BJ (cell line): Measurements from ENCODE around the gene IL36A. TPM values are rescaled to one million over a fixed set of nuclear protein-coding genes. Genes with fewer than 3 reads are reported as not detected.

ENCODE experiments used
- CTCF ChIA-PET: fragments of 350-600 bp; formaldehyde crosslinking; extraction: SDS; loops from one replicate; lab custom pipeline; 2021; ENCODE audit warnings: antibody characterized with exemption, inconsistent platforms; lab: Yijun Ruan, JAX
- POLR2A ChIA-PET: fragments of 300-600 bp; sonication (Branson Sonifier 250); formaldehyde crosslinking; extraction: SDS; loops from one replicate; lab custom pipeline; 2021; ENCODE audit warnings: antibody characterized with exemption; lab: Charles Lee
- DNase-seq: peaks from one replicate; pipeline ENCODE4 v3.0.0-alpha.2; 2011; ENCODE audit warnings: low read depth
- H3K27me3 ChIP-seq: 2 replicates; pipeline ENCODE4 v1.6.0; 2011; ENCODE audit warnings: low read length; ENCODE audit not compliant: control insufficient read depth, insufficient read depth
- H3K36me3 ChIP-seq: 2 replicates; pipeline ENCODE4 v1.5.1; 2011; ENCODE audit warnings: low read length; ENCODE audit not compliant: control insufficient read depth, insufficient read depth
- H3K4me3 ChIP-seq: 2 replicates; pipeline ENCODE4 v1.5.1; 2011; ENCODE audit warnings: low read depth, mild to moderate bottlenecking, control low read depth, low read length
- CTCF ChIP-seq: IDR thresholded peaks from 2 replicates; pipeline ENCODE4 v1.5.1; 2011; ENCODE audit warnings: low read depth, mild to moderate bottlenecking, control low read depth, inconsistent platforms, low read length, moderate library complexity; ENCODE audit not compliant: insufficient read depth
- polyA plus RNA-seq: library from polyadenylated mRNA; depleted of rRNA; stranded (reverse); fragments of >200 nt; gene quantifications from 2 replicates; pipeline ENCODE4 v1.2.3, GENCODE V29; 2011; rRNA removed
- small RNA-seq: library from RNA; depleted of rRNA; stranded (forward); fragments of <200 nt; gene quantifications from one replicate; pipeline ENCODE3, GENCODE V24; 2012; ENCODE audit warnings: low replicate concordance, low read depth; ENCODE audit not compliant: insufficient read length

Gene IL36A
- polyA plus RNA-seq, 1 experiment = not detected

DNA sequence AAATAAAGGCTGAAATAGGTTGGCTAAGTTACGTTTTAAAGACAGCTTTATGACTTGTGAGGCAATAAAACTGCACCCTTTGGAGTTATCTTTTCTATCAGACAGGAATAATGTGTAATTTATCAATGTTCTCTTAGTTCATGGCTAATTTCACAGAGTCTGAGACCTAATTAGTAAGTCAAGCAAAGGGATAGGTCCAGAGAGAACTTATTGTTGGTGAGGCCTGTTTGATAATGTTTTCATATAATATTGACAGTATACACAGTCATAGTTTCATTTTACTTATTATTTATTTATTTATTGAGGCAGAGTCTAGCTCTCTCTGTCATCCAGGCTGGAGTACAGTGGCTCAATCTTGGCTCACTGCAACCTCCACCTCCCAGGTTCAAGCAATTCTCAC lies 51.9 kb downstream of the IL36A start:
- Histone ChIP-seq H3K36me3 (no peaks in the 10 kb centered on the region), H3K4me3 (no peak overlapping the region), H3K27me3 (peaks cover 6% of the 10 kb centered on the region; the same call in 1 of the 2 replicates)
- POLR2A ChIA-PET = no interaction called here
- TF ChIP-seq CTCF = no peak
- CTCF ChIA-PET = interaction anchor here (1.1 kb wide), 1 partner anchor 11 kb away, joined by 3 read pairs; no protein-coding TSS in a partner anchor
- no peak for DNase-seq

Small RNA genes within 50 kb of the gene (small RNA-seq; reads per million reads assigned to genes)
- gene HMGN2P23 = not detected

Other genes with a start within 250 kb of the IL36A start
- 3.3 and 6.4 TPM in 2 replicates for gene CKAP2L, start 240.8 kb upstream of the IL36A start, polyA plus RNA-seq
- 0.11 and 0.17 TPM in 2 replicates for gene IL1A, start 221.0 kb upstream of the IL36A start, polyA plus RNA-seq
- gene IL1B, start 168.7 kb upstream of the IL36A start, polyA plus RNA-seq = 7.6 and 8.4 TPM in 2 replicates
- not detected in 2 replicates for gene IL37, start 94.3 kb upstream of the IL36A start, polyA plus RNA-seq
- not detected in 2 replicates for gene IL36G, start 27.5 kb upstream of the IL36A start, polyA plus RNA-seq
- gene IL36B, start 47.4 kb downstream of the IL36A start, polyA plus RNA-seq = not detected in 2 replicates
- gene IL36RN, start 53.7 kb downstream of the IL36A start, polyA plus RNA-seq = not detected in 2 replicates
- not detected in 2 replicates for gene IL1F10, start 62.5 kb downstream of the IL36A start, polyA plus RNA-seq
- gene IL1RN, start 122.1 kb downstream of the IL36A start, polyA plus RNA-seq = not detected in 2 replicates
- 0.93 and 1.9 TPM in 2 replicates for gene PSD4, start 168.5 kb downstream of the IL36A start, polyA plus RNA-seq